Subcutaneous abdominal adipose tissue (tissue), 5 donors: ENCODE measurements around the gene HSPA12B.

Experiments used
- H3K27ac ChIP-seq: one replicate; pipeline ENCODE4 v1.7.0; 2013; ENCODE audit warnings: low read depth, mild to moderate bottlenecking, inconsistent platforms, low read length, moderate library complexity
- H3K27me3 ChIP-seq, 5 donors: one replicate each; pipeline ENCODE4 v1.7.0; 2013; ENCODE audit warnings: low read length in 5 of 5, inconsistent platforms in 1 of 5; ENCODE audit not compliant: control insufficient read depth in 5 of 5, insufficient read depth in 4 of 5
- H3K36me3 ChIP-seq, 5 donors: one replicate each; pipeline ENCODE4 v1.7.0; 2013; ENCODE audit warnings: low read length in 5 of 5; ENCODE audit not compliant: control insufficient read depth in 5 of 5, insufficient read depth in 5 of 5
- H3K4me1 ChIP-seq, 5 donors: one replicate each; pipeline ENCODE4 v1.7.0; 2013; ENCODE audit warnings: low read length in 5 of 5, mild to moderate bottlenecking in 3 of 5, moderate library complexity in 1 of 5; ENCODE audit not compliant: control insufficient read depth in 5 of 5, insufficient read depth in 5 of 5
- H3K4me3 ChIP-seq, 5 donors: one replicate each; pipeline ENCODE4 v1.7.0; 2013; ENCODE audit warnings: low read length in 5 of 5, low read depth in 1 of 5
- H3K9ac ChIP-seq, 5 donors: one replicate each; pipeline ENCODE4 v1.7.0; 2013; ENCODE audit warnings: low read length in 5 of 5, mild to moderate bottlenecking in 4 of 5, moderate library complexity in 3 of 5
- H3K9me3 ChIP-seq, 5 donors: one replicate each; pipeline ENCODE4 v1.7.0; 2013; ENCODE audit warnings: low read length in 5 of 5; ENCODE audit not compliant: control insufficient read depth in 5 of 5
- donor health status: healthy.
- donor health status: healthy.
- donor health status: healthy.
- donor health status: healthy.
- donor health status: healthy.

The HSPA12B gene

GRCh38 chr20:3702611-3703391 lies 29.7 kb upstream of the HSPA12B start:
- Histone ChIP-seq H3K27me3 (no peaks in the 10 kb centered on the region), H3K4me1 (peaks cover 0 to 14% (median 5%) of the 10 kb centered on the region in 5 donors), H3K9me3 (no peaks in the 10 kb centered on the region), H3K4me3 (no peak overlapping the region), H3K27ac (no peak overlapping the region), H3K36me3 (peaks cover 0 to 41% (median 0%) of the 10 kb centered on the region in 5 donors), H3K9ac (no peak overlapping the region)

GRCh38 chr20:3704087-3704486 lies 28.4 kb upstream of the HSPA12B start:
- H3K4me3 ChIP-seq = no peak overlapping the region
- no peaks in the 10 kb centered on the region for H3K27me3 ChIP-seq
- H3K9me3 ChIP-seq = no peaks in the 10 kb centered on the region

GRCh38 chr20:3705491-3705969 lies 27.0 kb upstream of the HSPA12B start:
- Histone ChIP-seq H3K36me3 (peaks cover 0 to 34% (median 0%) of the 10 kb centered on the region in 5 donors), H3K9me3 (no peaks in the 10 kb centered on the region), H3K27me3 (no peaks in the 10 kb centered on the region), H3K9ac (no peak overlapping the region), H3K4me1 (peaks cover 0 to 29% (median 20%) of the 10 kb centered on the region in 5 donors), H3K4me3 (no peak overlapping the region), H3K27ac (no peak overlapping the region)

More at GRCh38 chr20:3704087-3704486, 28.4 kb upstream of the HSPA12B start:
- peaks cover 0 to 20% (median 8%) of the 10 kb centered on the region in 5 donors for H3K4me1 ChIP-seq
- H3K36me3 ChIP-seq = peaks cover 0 to 37% (median 0%) of the 10 kb centered on the region in 5 donors
- H3K9ac ChIP-seq = no peak overlapping the region
- no peak overlapping the region for H3K27ac ChIP-seq

- Histone ChIP-seq H3K36me3 (peaks cover 0 to 32% (median 0%) of the 10 kb centered on the region in 5 donors), H3K9ac (no peak overlapping the region), H3K9me3 (no peaks in the 10 kb centered on the region), H3K27ac (no peak overlapping the region), H3K27me3 (no peaks in the 10 kb centered on the region), H3K4me3 (no peak overlapping the region), H3K4me1 (peaks cover 0 to 35% (median 25%) of the 10 kb centered on the region in 5 donors)
Measured at GRCh38 chr20:3705970-3706739, 26.3 kb upstream of the HSPA12B start.

GRCh38 chr20:3706774-3707507 lies 25.5 kb upstream of the HSPA12B start:
- H3K9ac ChIP-seq = no peak overlapping the region
- H3K4me1 ChIP-seq = peaks cover 0 to 41% (median 28%) of the 10 kb centered on the region in 5 donors
- no peaks in the 10 kb centered on the region for H3K27me3 ChIP-seq
- H3K36me3 ChIP-seq = peaks cover 0 to 25% (median 0%) of the 10 kb centered on the region in 5 donors
- no peak overlapping the region for H3K27ac ChIP-seq
- no peaks in the 10 kb centered on the region for H3K9me3 ChIP-seq
- no peak overlapping the region for H3K4me3 ChIP-seq

GRCh38 chr20:3707508-3707899 lies 25.0 kb upstream of the HSPA12B start:
- Histone ChIP-seq H3K4me1 (peaks cover 0 to 41% (median 28%) of the 10 kb centered on the region in 5 donors), H3K9me3 (no peaks in the 10 kb centered on the region), H3K27me3 (no peaks in the 10 kb centered on the region), H3K4me3 (no peak overlapping the region), H3K9ac (no peak overlapping the region), H3K36me3 (peaks cover 0 to 24% (median 0%) of the 10 kb centered on the region in 5 donors), H3K27ac (no peak overlapping the region)

- Histone ChIP-seq H3K27ac (no peak overlapping the region), H3K4me1 (peaks cover 0 to 64% (median 36%) of the 10 kb centered on the region in 5 donors), H3K4me3 (peak overlapping the region in 4 of 5 donors; percentile 24 to 54 (median 34))
Measured at GRCh38 chr20:3710011-3710466, 22.4 kb upstream of the HSPA12B start.

GRCh38 chr20:3710703-3711483 lies 21.6 kb upstream of the HSPA12B start:
- Histone ChIP-seq H3K9me3 (no peaks in the 10 kb centered on the region), H3K36me3 (peaks cover 0 to 5% (median 0%) of the 10 kb centered on the region in 5 donors), H3K9ac (peak overlapping the region in 2 of 5 donors; percentile 33 to 56), H3K27ac (no peak overlapping the region), H3K27me3 (no peaks in the 10 kb centered on the region), H3K4me1 (peaks cover 0 to 64% (median 36%) of the 10 kb centered on the region in 5 donors), H3K4me3 (peak overlapping the region; percentile 24 to 65 (median 48))

More at GRCh38 chr20:3710011-3710466, 22.4 kb upstream of the HSPA12B start:
- Histone ChIP-seq H3K9me3 (no peaks in the 10 kb centered on the region), H3K27me3 (no peaks in the 10 kb centered on the region), H3K36me3 (peaks cover 0 to 8% (median 0%) of the 10 kb centered on the region in 5 donors), H3K9ac (peak overlapping the region in 1 of 5 donors; percentile 33)

- no peaks in the 10 kb centered on the region for H3K9me3 ChIP-seq
- no peak overlapping the region for H3K27ac ChIP-seq
- no peaks in the 10 kb centered on the region for H3K27me3 ChIP-seq
- peak overlapping the region in 1 of 5 donors; percentile 31 for H3K9ac ChIP-seq
- peaks cover 0 to 1% (median 0%) of the 10 kb centered on the region in 5 donors for H3K36me3 ChIP-seq
- H3K4me3 ChIP-seq = peak overlapping the region; percentile 19 to 65 (median 48)
- H3K4me1 ChIP-seq = peaks cover 0 to 62% (median 36%) of the 10 kb centered on the region in 5 donors
Measured at GRCh38 chr20:3711484-3711941, 21.0 kb upstream of the HSPA12B start.
